Measurements from ENCODE around the gene PCDHGB3. TPM values are rescaled to one million over a fixed set of nuclear protein-coding genes. Genes with fewer than 3 reads are reported as not detected.

Gene PCDHGB3
- total RNA-seq, 1 experiment from 2014 or later = 1.6 TPM

- Histone ChIP-seq H4K5ac (ENCODE audit: insufficient read length, low read depth, low read length) (no peak overlapping the region), H2AFZ (ENCODE audit: low read length) (no peak overlapping the region), H3K4me2 (ENCODE audit: insufficient read depth, insufficient read length, low read length) (no peak overlapping the region), H3K9ac (ENCODE audit: extremely low read depth, insufficient read length, low read length) (no peak overlapping the region), H3K9me3 (ENCODE audit: control insufficient read depth, low read depth, low read length) (peaks cover 41% of the 10 kb centered on the region), H2BK5ac (ENCODE audit: insufficient read length, low read length) (no peak overlapping the region), H3K4me1 (ENCODE audit: insufficient read depth, low read length) (0 out of 2 replicates have a peak, but pooled peaks cover 2% of the 10 kb centered on the region), H4K20me1 (ENCODE audit: control insufficient read depth, insufficient read depth, insufficient read length) (no peaks in the 10 kb centered on the region), H2BK15ac (ENCODE audit: low read depth, low read length) (no peak overlapping the region), H3K27ac (ENCODE audit: insufficient read length, low read depth, low read length) (no peak overlapping the region), H2AK5ac (ENCODE audit: insufficient read length, low read length) (no peak overlapping the region), H4K8ac (replicated peaks; ENCODE audit: insufficient read length, low read depth, low read length) (no peak overlapping the region), H2BK20ac (ENCODE audit: low read depth, low read length, poor library complexity, severe bottlenecking) (no peak overlapping the region), H4K91ac (ENCODE audit: insufficient read length, low read depth, low read length) (no peak overlapping the region), H3K14ac (ENCODE audit: insufficient read depth, low read length) (no peak overlapping the region), H3K18ac (ENCODE audit: insufficient read length, low read depth, low read length) (no peak overlapping the region), H2BK12ac (ENCODE audit: insufficient read length, low read depth, low read length) (no peak overlapping the region), H3K23me2 (ENCODE audit: insufficient read length, low read depth, low read length, poor library complexity, severe bottlenecking) (no peaks in the 10 kb centered on the region), H3K79me2 (ENCODE audit: insufficient read depth, low read length) (no peaks in the 10 kb centered on the region), H3K4ac (ENCODE audit: low read depth, low read length) (no peak overlapping the region), H3K79me1 (ENCODE audit: insufficient read depth, low read depth, low read length, poor library complexity, severe bottlenecking) (no peaks in the 10 kb centered on the region), H3K23ac (ENCODE audit: insufficient read length, low read depth, low read length) (no peak overlapping the region), H3K27me3 (ENCODE audit: insufficient read depth, low read length) (no peaks in the 10 kb centered on the region), H2BK120ac (ENCODE audit: low read depth, low read length, poor library complexity, severe bottlenecking) (no peak overlapping the region), H3K56ac (ENCODE audit: insufficient read length, low read depth, low read length) (no peak overlapping the region), H3T11ph (ENCODE audit: low read length) (no peak overlapping the region)
- no peak overlapping the region for H3K4me3 Mint-ChIP-seq
- peaks cover 13% of the 10 kb centered on the region for H3K27me3 Mint-ChIP-seq (ENCODE audit: low read depth)
- no peaks in the 10 kb centered on the region for H3K4me1 Mint-ChIP-seq
- no peak for DNase-seq
- H3K9me3 Mint-ChIP-seq = peaks cover 69 to 74% of the 10 kb centered on the region in 2 experiments
- WGBS (ENCODE audit: extremely low coverage, insufficient read length, low lambda C conversion rate) = no CpG with 5 or more reads among the region's 10 CpGs
- peaks cover 23 to 62% (median 43%) of the 10 kb centered on the region in 3 experiments for H3K36me3 Mint-ChIP-seq (ENCODE audit: insufficient read depth in 1 of 3, low read depth in 3 of 3)
- TF ChIP-seq CTCF (conservative IDR thresholded peaks at IDR 0.05) = no peak
- H3K27ac Mint-ChIP-seq = no peak overlapping the region
Measured at GRCh38 chr5:141388661-141389060, 18.6 kb downstream of the PCDHGB3 start.

Data from H9 (cell line).